Smooth muscle cell (in vitro differentiated cells): ENCODE data around the gene ATXN7L3. TPM values are rescaled to one million over a fixed set of nuclear protein-coding genes. Genes with fewer than 3 reads are reported as not detected.
A peak's percentile ranks its signal among the peaks of the same experiment; 100 is the strongest.

Experiments used
- DNase-seq: peaks from one replicate; lab custom pipeline; 2025; ENCODE audit not compliant: unreplicated experiment; lab: John Stamatoyannopoulos, UW
- H2AFZ ChIP-seq: fragments of 200-600 bp; sonication (generic); 2 replicates; pipeline ENCODE4 v1.6.0; 2016; ENCODE audit warnings: antibody characterized with exemption, low read depth, mild to moderate bottlenecking
- H3F3A ChIP-seq: fragments of 200-600 bp; sonication (generic); 2 replicates; pipeline ENCODE4 v1.6.0; 2017; ENCODE audit warnings: antibody characterized with exemption, low read depth
- H3K27ac ChIP-seq: fragments of 200-600 bp; sonication (generic); 2 replicates; pipeline ENCODE4 v1.5.1; 2016; ENCODE audit warnings: low read depth, mild to moderate bottlenecking
- H3K27me3 ChIP-seq: fragments of 200-600 bp; sonication (generic); 2 replicates; pipeline ENCODE4 v1.6.1; 2016; ENCODE audit warnings: low read depth, mild to moderate bottlenecking
- H3K36me3 ChIP-seq: fragments of 200-600 bp; sonication (generic); 2 replicates; pipeline ENCODE4 v1.5.1; 2016; ENCODE audit warnings: low read depth
- H3K4me1 ChIP-seq: fragments of 200-600 bp; sonication (generic); 2 replicates; pipeline ENCODE4 v1.5.1; 2016; ENCODE audit warnings: low read depth
- H3K4me2 ChIP-seq: fragments of 200-600 bp; sonication (generic); 2 replicates; pipeline ENCODE4 v1.6.0; 2016; ENCODE audit warnings: mild to moderate bottlenecking
- H3K4me3 ChIP-seq: fragments of 200-600 bp; sonication (generic); 2 replicates; pipeline ENCODE4 v1.5.1; 2016; ENCODE audit warnings: mild to moderate bottlenecking
- H3K79me2 ChIP-seq: fragments of 200-600 bp; sonication (generic); 2 replicates; pipeline ENCODE4 v1.6.0; 2016; ENCODE audit warnings: low read depth, mild to moderate bottlenecking
- H3K9ac ChIP-seq: fragments of 200-600 bp; sonication (generic); 2 replicates; pipeline ENCODE4 v1.6.0; 2016; ENCODE audit warnings: low read depth
- H3K9me3 ChIP-seq: fragments of 200-600 bp; sonication (generic); replicated peaks from 2 replicates; pipeline ENCODE4 v1.5.1; 2016; ENCODE audit warnings: low read depth
- H4K20me1 ChIP-seq: fragments of 200-600 bp; sonication (generic); 2 replicates; pipeline ENCODE4 v1.6.0; 2016; ENCODE audit warnings: low read depth
- CTCF ChIP-seq: fragments of 200-600 bp; sonication (generic); IDR thresholded peaks from 2 replicates; pipeline ENCODE4 v1.5.1; 2017; ENCODE audit warnings: borderline replicate concordance, mild to moderate bottlenecking, antibody characterized with exemption; ENCODE audit not compliant: insufficient read depth, poor library complexity, severe bottlenecking
- WGBS: methylation state at CpG from one replicate; pipeline ENCODE4 v1.1.7; 2016; ENCODE audit warnings: low lambda C conversion rate; 5-methylcytosine and 5-hydroxymethylcytosine counted together
- polyA plus RNA-seq: library from polyadenylated mRNA; unstranded; fragments of >200 nt; fragmentation: Nextera tagmentation; extraction: Ambion mirVana; gene quantifications from 2 replicates; pipeline ENCODE4 v1.2.1, GENCODE V29; 2016
- total RNA-seq: library from RNA; depleted of rRNA; stranded (reverse); fragments of >200 nt; gene quantifications from 2 replicates; pipeline ENCODE4 v1.2.3, GENCODE V29; 2014

ATXN7L3 gene
- total and polyA plus RNA-seq, 2 experiments from 2014 or later: 29.1 to 61.1 TPM

- Histone ChIP-seq H3K27ac (no peak overlapping the region), H3K36me3 (no peaks in the 10 kb centered on the region), H3K27me3 (no peaks in the 10 kb centered on the region), H2AFZ (no peak overlapping the region), H3F3A (no peaks in the 10 kb centered on the region), H4K20me1 (no peaks in the 10 kb centered on the region), H3K9ac (no peak overlapping the region), H3K4me1 (peaks cover 9% of the 10 kb centered on the region), H3K4me2 (no peak overlapping the region), H3K79me2 (no peaks in the 10 kb centered on the region), H3K9me3 (no peaks in the 10 kb centered on the region), H3K4me3 (no peak overlapping the region)
- 92% methylated on average over 7 of the region's 7 CpGs for WGBS
- TF ChIP-seq CTCF: no peak
- DNase-seq: no peak
These were observed 32.4 kb downstream of the ATXN7L3 start for GRCh38 chr17:44167181-44167861.

GRCh38 chr17:44164476-44164875, 35.2 kb downstream of the ATXN7L3 start:
- Histone ChIP-seq H3K4me1 (peaks cover 2% of the 10 kb centered on the region), H3K27me3 (no peaks in the 10 kb centered on the region), H2AFZ (no peak overlapping the region), H3K4me3 (no peak overlapping the region), H3K79me2 (no peaks in the 10 kb centered on the region), H3K9ac (no peak overlapping the region), H3K36me3 (no peaks in the 10 kb centered on the region), H3K4me2 (no peak overlapping the region), H3F3A (peaks cover 4% of the 10 kb centered on the region), H4K20me1 (no peaks in the 10 kb centered on the region), H3K9me3 (no peaks in the 10 kb centered on the region), H3K27ac (no peak overlapping the region)
- DNase-seq: no peak
- no peak for TF ChIP-seq CTCF
- WGBS: 100% methylated on average over 1 of the region's 1 CpG

- Histone ChIP-seq H3K4me3 (no peak overlapping the region), H3K27ac (peak overlapping the region; percentile 83), H3K36me3 (no peaks in the 10 kb centered on the region), H3K4me2 (peak overlapping the region; percentile 60), H3K9me3 (no peaks in the 10 kb centered on the region), H3K27me3 (no peaks in the 10 kb centered on the region), H3F3A (peaks cover 4% of the 10 kb centered on the region), H3K79me2 (no peaks in the 10 kb centered on the region), H4K20me1 (no peaks in the 10 kb centered on the region), H3K4me1 (peaks cover 6% of the 10 kb centered on the region), H2AFZ (no peak overlapping the region), H3K9ac (peak overlapping the region; percentile 43)
- DNase-seq: no peak
- no peak for TF ChIP-seq CTCF
- 37% methylated on average over 15 of the region's 15 CpGs for WGBS
These were observed 40.0 kb downstream of the ATXN7L3 start for GRCh38 chr17:44159519-44160210.
